ENCODE results near the gene P2RX7.

DNA sequence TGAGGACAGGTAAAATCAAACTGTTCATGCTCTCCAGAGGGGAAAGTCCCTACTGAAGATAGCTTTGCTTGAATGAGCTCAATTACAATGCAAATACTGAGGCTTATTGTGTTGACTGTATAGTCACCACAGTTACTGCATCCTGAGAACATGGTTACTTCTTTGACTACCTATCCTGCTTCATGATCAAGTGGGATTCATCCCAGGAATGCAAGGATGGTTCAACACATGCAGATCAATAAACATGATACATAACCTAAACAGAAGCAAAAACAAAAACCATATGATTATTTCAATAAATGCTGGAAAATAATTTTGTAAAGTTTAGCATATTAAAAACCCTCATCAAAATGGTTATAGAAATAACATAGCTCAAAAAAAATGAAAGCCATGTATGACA, 32.9 kb upstream of the P2RX7 start:
- TF ChIP-seq, protein P1, sequence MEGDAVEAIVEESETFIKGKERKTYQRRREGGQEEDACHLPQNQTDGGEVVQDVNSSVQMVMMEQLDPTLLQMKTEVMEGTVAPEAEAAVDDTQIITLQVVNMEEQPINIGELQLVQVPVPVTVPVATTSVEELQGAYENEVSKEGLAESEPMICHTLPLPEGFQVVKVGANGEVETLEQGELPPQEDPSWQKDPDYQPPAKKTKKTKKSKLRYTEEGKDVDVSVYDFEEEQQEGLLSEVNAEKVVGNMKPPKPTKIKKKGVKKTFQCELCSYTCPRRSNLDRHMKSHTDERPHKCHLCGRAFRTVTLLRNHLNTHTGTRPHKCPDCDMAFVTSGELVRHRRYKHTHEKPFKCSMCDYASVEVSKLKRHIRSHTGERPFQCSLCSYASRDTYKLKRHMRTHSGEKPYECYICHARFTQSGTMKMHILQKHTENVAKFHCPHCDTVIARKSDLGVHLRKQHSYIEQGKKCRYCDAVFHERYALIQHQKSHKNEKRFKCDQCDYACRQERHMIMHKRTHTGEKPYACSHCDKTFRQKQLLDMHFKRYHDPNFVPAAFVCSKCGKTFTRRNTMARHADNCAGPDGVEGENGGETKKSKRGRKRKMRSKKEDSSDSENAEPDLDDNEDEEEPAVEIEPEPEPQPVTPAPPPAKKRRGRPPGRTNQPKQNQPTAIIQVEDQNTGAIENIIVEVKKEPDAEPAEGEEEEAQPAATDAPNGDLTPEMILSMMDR (IDR thresholded peaks at IDR 0.05; ENCODE audit: poor library complexity, severe bottlenecking) = no peak
- TF ChIP-seq TAF1 (IDR thresholded peaks at IDR 0.05; ENCODE audit: low read depth) = no peak
